Retinal pigment epithelial cell (primary cell): ENCODE data around the gene LENG8.

ENCODE experiments used
- DNase-seq: peaks from one replicate; pipeline ENCODE4 v3.0.0-alpha.2; 2010; ENCODE audit warnings: low read depth
- H3K4me3 ChIP-seq: 2 replicates; pipeline ENCODE4 v1.5.1; 2011; ENCODE audit warnings: mild to moderate bottlenecking, low read length, control low read depth, moderate library complexity
- TF ChIP-seq, protein P1 (sequence below): conservative IDR thresholded peaks from 2 replicates; pipeline ENCODE4 v1.5.1; 2011; ENCODE audit warnings: low read depth, low read length, control low read depth, inconsistent platforms

LENG8 gene

GRCh38 chr19:54433697-54434096 lies 15.3 kb upstream of the LENG8 start:
- TF ChIP-seq, protein P1, sequence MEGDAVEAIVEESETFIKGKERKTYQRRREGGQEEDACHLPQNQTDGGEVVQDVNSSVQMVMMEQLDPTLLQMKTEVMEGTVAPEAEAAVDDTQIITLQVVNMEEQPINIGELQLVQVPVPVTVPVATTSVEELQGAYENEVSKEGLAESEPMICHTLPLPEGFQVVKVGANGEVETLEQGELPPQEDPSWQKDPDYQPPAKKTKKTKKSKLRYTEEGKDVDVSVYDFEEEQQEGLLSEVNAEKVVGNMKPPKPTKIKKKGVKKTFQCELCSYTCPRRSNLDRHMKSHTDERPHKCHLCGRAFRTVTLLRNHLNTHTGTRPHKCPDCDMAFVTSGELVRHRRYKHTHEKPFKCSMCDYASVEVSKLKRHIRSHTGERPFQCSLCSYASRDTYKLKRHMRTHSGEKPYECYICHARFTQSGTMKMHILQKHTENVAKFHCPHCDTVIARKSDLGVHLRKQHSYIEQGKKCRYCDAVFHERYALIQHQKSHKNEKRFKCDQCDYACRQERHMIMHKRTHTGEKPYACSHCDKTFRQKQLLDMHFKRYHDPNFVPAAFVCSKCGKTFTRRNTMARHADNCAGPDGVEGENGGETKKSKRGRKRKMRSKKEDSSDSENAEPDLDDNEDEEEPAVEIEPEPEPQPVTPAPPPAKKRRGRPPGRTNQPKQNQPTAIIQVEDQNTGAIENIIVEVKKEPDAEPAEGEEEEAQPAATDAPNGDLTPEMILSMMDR, result no peak
- DNase-seq, result no peak
- H3K4me3 ChIP-seq, result no peak overlapping the region

GRCh38 chr19:54434112-54434872 lies 14.7 kb upstream of the LENG8 start:
- no peak overlapping the region for H3K4me3 ChIP-seq
- DNase-seq, result no peak
- TF ChIP-seq, protein P1, result no peak

GRCh38 chr19:54434873-54435214 lies 14.2 kb upstream of the LENG8 start:
- TF ChIP-seq, protein P1, result no peak
- H3K4me3 ChIP-seq, result no peak overlapping the region
- DNase-seq, result no peak

GRCh38 chr19:54435551-54436016 lies 13.4 kb upstream of the LENG8 start:
- DNase-seq, result no peak
- TF ChIP-seq, protein P1, result no peak
- H3K4me3 ChIP-seq, result no peak overlapping the region

DNA sequence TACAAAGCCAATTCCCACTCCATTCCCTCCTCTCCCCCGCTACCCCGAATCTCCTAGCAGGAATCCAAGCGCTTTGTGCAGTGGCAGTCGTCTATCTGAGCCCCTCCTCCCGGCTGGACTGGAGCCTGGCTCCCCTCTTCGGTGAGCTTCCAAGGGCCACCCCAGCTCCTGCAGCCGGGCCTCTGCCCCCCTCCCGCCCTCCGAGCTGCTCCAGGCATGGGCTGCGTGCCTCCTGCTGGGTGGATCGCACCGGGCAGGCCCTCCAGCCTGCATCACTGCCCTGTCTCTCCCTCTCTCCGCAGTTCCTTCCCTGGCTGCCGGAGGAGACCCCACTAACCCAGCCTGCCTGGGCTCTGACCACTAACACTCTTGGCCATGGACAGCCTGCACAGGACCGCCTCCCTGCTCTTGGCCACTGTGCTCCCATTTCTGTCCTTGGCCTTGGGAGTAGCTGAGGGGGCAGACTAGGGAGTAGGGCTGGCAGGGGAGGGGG lies 12.9 kb upstream of the LENG8 start:
- H3K4me3 ChIP-seq, result no peak overlapping the region
- no peak for DNase-seq
- TF ChIP-seq, protein P1, result no peak

- H3K4me3 ChIP-seq, result no peak overlapping the region
- TF ChIP-seq, protein P1, result no peak
- no peak for DNase-seq
Measured at GRCh38 chr19:54436628-54437252, 12.3 kb upstream of the LENG8 start.

DNA sequence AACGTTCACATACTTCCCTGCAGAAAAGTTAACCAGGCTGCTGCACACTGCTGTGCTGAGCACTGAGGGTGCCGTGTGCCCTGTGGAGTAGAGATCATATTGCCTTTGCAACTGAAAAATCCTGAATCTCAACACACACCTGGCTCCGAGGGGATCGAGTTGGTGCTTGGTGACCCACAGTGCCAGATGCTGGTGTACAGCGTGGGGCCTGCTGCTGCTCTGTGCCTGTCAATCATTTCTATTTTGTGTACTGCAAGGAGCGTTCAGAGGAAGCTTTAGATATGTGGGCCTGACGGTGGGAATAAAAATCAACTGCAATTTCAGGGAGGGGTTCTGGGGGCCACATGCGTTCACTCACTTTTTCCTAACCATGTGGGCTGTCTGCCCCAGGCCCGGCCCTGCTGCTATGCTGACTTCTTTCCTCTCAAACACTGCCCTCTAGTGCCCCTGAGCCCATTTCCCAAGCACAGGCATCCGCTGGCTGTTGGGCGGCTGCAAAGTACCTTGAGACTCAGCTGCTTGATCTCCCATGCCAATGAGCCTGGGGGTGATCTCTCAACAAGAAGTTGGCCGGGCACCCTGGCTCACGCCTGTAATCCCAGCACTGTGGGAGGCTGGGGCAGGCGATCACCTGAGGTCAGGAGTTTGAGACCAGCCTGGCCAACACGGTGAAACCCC lies 9.7 kb upstream of the LENG8 start:
- TF ChIP-seq, protein P1, result peak; percentile 82
- DNase-seq, result no peak
- H3K4me3 ChIP-seq, result no peak overlapping the region
